GM12865 (cell line): ENCODE data around the gene SMARCC1.

Source experiments
- DNase-seq: peaks from one replicate; pipeline ENCODE4 v3.0.0; 2010; ENCODE audit warnings: low read depth
- H3K4me3 ChIP-seq: 2 replicates; pipeline ENCODE4 v1.5.1; 2011; ENCODE audit warnings: mild to moderate bottlenecking, low read depth, low read length, control low read depth
- TF ChIP-seq, protein P1 (sequence below): IDR thresholded peaks from 2 replicates; pipeline ENCODE4 v1.5.1; 2011; ENCODE audit warnings: low read length, control low read depth, low read depth, inconsistent platforms; ENCODE audit not compliant: insufficient read depth; ENCODE audit errors: missing control alignments

SMARCC1 gene

DNA sequence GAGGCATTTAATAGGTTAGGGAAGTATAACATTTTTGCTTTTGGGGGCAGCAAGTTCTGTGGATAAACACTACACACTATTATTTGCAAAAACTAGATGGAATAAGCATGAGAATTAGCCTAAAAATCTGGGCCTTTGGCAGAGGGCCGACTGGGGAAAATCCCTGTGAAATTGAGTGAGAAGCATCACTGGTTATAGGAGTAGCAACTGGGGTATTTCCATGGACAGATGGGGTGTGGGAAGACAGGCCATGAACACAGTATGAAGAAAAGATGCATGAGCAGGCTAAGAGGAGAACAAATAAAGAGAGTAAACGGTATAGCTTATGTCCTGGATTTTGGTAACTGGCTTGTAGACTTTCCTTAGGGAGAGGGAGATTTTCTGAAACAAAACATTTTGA, 170.1 kb downstream of the SMARCC1 start:
- no peak for DNase-seq
- no peak overlapping the region for H3K4me3 ChIP-seq
- TF ChIP-seq, protein P1, sequence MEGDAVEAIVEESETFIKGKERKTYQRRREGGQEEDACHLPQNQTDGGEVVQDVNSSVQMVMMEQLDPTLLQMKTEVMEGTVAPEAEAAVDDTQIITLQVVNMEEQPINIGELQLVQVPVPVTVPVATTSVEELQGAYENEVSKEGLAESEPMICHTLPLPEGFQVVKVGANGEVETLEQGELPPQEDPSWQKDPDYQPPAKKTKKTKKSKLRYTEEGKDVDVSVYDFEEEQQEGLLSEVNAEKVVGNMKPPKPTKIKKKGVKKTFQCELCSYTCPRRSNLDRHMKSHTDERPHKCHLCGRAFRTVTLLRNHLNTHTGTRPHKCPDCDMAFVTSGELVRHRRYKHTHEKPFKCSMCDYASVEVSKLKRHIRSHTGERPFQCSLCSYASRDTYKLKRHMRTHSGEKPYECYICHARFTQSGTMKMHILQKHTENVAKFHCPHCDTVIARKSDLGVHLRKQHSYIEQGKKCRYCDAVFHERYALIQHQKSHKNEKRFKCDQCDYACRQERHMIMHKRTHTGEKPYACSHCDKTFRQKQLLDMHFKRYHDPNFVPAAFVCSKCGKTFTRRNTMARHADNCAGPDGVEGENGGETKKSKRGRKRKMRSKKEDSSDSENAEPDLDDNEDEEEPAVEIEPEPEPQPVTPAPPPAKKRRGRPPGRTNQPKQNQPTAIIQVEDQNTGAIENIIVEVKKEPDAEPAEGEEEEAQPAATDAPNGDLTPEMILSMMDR = no peak

GRCh38 chr3:47610583-47610982, 171.1 kb downstream of the SMARCC1 start:
- TF ChIP-seq, protein P1 = no peak
- H3K4me3 ChIP-seq = no peak overlapping the region
- DNase-seq = no peak

DNA sequence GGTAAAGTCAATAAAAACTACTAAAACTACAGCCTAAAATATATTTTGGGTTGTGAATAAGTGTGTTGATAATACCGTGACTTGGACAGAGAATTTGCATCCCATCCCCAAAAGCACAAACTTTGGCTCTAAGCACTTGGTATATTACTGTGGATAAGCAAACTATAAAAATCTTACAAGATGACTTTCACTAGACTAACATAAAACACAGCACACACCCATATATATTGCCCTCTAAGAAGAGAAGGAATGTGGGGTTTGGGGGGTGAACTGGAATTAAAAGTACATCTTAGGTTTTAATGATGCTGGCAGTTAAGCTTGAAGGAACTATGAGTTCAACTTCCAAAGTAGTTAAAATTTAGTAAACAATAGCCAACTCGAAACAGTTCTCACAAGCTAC, 174.4 kb downstream of the SMARCC1 start:
- no peak for DNase-seq
- TF ChIP-seq, protein P1 = no peak
- H3K4me3 ChIP-seq = no peak overlapping the region

DNA sequence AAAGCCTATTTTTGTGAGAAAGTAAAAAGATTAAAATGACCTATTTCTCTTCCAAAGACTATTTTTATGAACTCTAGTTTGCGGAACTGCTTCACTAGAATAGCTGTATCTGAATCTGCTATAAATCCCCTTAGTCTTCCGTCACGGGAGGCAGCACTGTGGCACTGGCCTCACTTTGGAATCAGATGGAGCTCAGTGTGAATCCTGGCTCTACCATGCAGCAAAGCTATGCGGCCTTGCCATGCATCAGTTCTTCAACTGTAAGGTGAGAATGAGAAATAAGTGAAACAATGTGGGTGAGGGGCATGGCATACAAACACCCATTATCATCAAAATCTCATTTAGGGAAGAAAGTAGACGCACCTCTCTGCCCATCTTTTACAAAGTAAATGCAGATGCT, 175.5 kb downstream of the SMARCC1 start:
- TF ChIP-seq, protein P1 = no peak
- DNase-seq = no peak
- no peak overlapping the region for H3K4me3 ChIP-seq

DNA sequence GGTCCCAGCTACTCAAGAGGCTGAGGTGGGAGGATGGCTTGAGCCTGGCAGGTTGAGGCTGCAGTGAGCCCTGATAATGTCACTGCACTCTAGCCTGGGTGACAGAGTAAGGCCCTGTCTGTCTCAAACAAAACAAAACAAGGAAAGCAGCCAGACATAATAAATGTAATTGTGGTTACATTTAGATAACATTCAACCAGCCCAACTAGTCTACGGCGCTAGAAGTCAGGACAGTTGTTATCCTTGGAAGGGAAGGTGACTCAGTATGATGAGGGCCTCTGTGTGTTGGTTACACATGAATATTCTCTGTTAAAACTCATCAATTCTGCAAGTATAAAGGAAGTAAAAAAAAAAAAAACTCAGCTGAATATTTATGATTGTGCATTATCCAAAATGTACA, 176.0 kb downstream of the SMARCC1 start:
- H3K4me3 ChIP-seq = no peak overlapping the region
- TF ChIP-seq, protein P1 = no peak
- DNase-seq = no peak

DNA sequence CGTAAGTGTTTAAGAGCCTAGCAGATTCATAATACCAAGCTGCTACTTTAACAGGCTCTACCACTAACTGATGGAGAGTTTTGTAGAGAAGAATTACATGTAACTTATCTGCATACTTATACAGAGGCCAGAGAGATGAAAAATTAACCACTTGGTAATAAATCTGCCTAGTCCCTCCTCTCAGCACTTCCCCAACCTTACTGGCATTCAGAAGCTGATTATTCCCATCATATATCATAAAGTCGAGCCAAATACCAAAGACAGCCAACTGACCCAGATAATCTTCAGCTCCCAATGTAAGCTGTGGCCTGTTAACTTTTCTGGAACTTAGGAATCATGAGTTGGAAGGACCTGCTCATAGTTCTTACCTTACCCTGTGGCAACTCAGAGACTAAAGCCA, 177.5 kb downstream of the SMARCC1 start:
- no peak for DNase-seq
- no peak overlapping the region for H3K4me3 ChIP-seq
- TF ChIP-seq, protein P1 = no peak

GRCh38 chr3:47603332-47603731, 178.4 kb downstream of the SMARCC1 start:
- TF ChIP-seq, protein P1 = no peak
- no peak overlapping the region for H3K4me3 ChIP-seq
- no peak for DNase-seq
